ENCODE measurements around the gene TPSG1.
"Not testable (repeated sequence)": the region's sequence is repeated elsewhere in the genome, so short reads cannot be mapped to it uniquely, and the experiment has no call there.

DNA sequence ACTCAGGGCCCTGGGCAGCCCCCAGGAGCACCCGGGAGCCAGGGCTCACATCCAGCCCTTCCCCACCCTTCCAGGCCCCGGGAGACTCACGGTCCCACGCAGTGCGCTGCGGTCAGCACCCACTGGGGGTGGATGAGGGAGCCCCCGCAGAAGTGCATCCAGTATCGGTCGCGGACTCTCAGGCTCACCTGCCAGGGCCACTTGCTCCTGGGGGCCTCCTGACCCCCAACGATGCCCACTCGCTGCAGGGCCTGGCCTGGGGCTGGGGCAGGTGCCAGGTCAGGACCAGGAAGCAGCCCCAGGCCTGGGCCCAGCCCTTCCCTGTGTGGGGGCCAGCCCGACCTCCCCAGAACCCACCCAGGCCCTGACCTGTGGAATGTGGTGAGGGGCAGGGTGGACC lies 4.4 kb upstream of the TPSG1 start:
- TF ChIP-seq, protein P1, sequence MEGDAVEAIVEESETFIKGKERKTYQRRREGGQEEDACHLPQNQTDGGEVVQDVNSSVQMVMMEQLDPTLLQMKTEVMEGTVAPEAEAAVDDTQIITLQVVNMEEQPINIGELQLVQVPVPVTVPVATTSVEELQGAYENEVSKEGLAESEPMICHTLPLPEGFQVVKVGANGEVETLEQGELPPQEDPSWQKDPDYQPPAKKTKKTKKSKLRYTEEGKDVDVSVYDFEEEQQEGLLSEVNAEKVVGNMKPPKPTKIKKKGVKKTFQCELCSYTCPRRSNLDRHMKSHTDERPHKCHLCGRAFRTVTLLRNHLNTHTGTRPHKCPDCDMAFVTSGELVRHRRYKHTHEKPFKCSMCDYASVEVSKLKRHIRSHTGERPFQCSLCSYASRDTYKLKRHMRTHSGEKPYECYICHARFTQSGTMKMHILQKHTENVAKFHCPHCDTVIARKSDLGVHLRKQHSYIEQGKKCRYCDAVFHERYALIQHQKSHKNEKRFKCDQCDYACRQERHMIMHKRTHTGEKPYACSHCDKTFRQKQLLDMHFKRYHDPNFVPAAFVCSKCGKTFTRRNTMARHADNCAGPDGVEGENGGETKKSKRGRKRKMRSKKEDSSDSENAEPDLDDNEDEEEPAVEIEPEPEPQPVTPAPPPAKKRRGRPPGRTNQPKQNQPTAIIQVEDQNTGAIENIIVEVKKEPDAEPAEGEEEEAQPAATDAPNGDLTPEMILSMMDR (conservative IDR thresholded peaks at IDR 0.05; ENCODE audit: low read depth in 2 of 2): not testable (repeated sequence)
- TF ChIP-seq EZH2 (IDR thresholded peaks at IDR 0.05; ENCODE audit: low read depth, unreplicated experiment); POLR2AphosphoS5 (IDR thresholded peaks at IDR 0.05; ENCODE audit: low read depth); CREB1 (CRISPR knock-in tag; IDR thresholded peaks at IDR 0.05; ENCODE audit: low read depth); ZNF114 (CRISPR knock-in tag; IDR thresholded peaks at IDR 0.05); REST (IDR thresholded peaks at IDR 0.05; ENCODE audit: unreplicated experiment); JUNB (IDR thresholded peaks at IDR 0.05; ENCODE audit: unreplicated experiment); ZNF331 (CRISPR knock-in tag; IDR thresholded peaks at IDR 0.05; ENCODE audit: low read depth); EZH2phosphoT487 (IDR thresholded peaks at IDR 0.05; ENCODE audit: unreplicated experiment); STAT1 (IDR thresholded peaks at IDR 0.05; ENCODE audit: unreplicated experiment); ZNF462 (CRISPR knock-in tag; IDR thresholded peaks at IDR 0.05); NANOG (IDR thresholded peaks at IDR 0.05; ENCODE audit: borderline replicate concordance): not testable (repeated sequence)

Measured in GM23338 (cell line).